Activated T-cell treated with anti-CD3 and anti-CD28 coated beads for 24 hours (primary cell): Measurements from ENCODE around the gene USP17L21.
"Not testable (repeated sequence)": the region's sequence is repeated elsewhere in the genome, so short reads cannot be mapped to it uniquely, and the experiment has no call there.

Experiments used
- DNase-seq: peaks from one replicate; pipeline ENCODE4 v3.0.0-alpha.2; 2020; ENCODE audit warnings: low read depth

Gene USP17L21

GRCh38 chr4:9262572-9262971 is at the start of gene USP17L21:
Gene USP17L21 (plus strand): TSS chr4:9262872. CDS start chr4:9262872, 0 bp downstream.
- DNase-seq, result not testable (repeated sequence)

GRCh38 chr4:9214701-9215100 is 48.0 kb upstream of the USP17L21 start:
- not testable (repeated sequence) for DNase-seq

GRCh38 chr4:9215105-9215504 is 47.6 kb upstream of the USP17L21 start, which contains the start of gene USP17L11:
Gene USP17L11 (plus strand): TSS chr4:9215405. CDS start chr4:9215405, 0 bp downstream.
- DNase-seq, result not testable (repeated sequence)

- not testable (repeated sequence) for DNase-seq
Measured at GRCh38 chr4:9219852-9220251, 42.8 kb upstream of the USP17L21 start, which contains the start of gene USP17L12. Gene USP17L12 (plus strand): TSS chr4:9220152. CDS start chr4:9220152, 0 bp downstream.

GRCh38 chr4:9224596-9224995 is 38.1 kb upstream of the USP17L21 start, which contains the start of gene USP17L13:
Gene USP17L13 (plus strand): TSS chr4:9224896. CDS start chr4:9224896, 0 bp downstream.
- not testable (repeated sequence) for DNase-seq

GRCh38 chr4:9230249-9230648 is 32.4 kb upstream of the USP17L21 start:
- DNase-seq, result not testable (repeated sequence)

GRCh38 chr4:9234085-9234484 is 28.6 kb upstream of the USP17L21 start, which contains the start of gene USP17L15:
Gene USP17L15 (plus strand): TSS chr4:9234385. CDS start chr4:9234385, 0 bp downstream.
- not testable (repeated sequence) for DNase-seq

GRCh38 chr4:9238461-9238860 is 24.2 kb upstream of the USP17L21 start:
- DNase-seq, result not testable (repeated sequence)

GRCh38 chr4:9243579-9243978 is 19.1 kb upstream of the USP17L21 start, which contains the start of gene USP17L17:
Gene USP17L17 (plus strand): TSS chr4:9243879. CDS start chr4:9243879, 0 bp downstream.
- not testable (repeated sequence) for DNase-seq

- DNase-seq, result not testable (repeated sequence)
Measured at GRCh38 chr4:9247953-9248680, 14.6 kb upstream of the USP17L21 start, which contains the start of gene USP17L18. Gene USP17L18 (plus strand): TSS chr4:9248630. CDS start chr4:9248630, 0 bp downstream.

- not testable (repeated sequence) for DNase-seq
Measured at GRCh38 chr4:9253078-9253477, 9.6 kb upstream of the USP17L21 start, which contains the start of gene USP17L19. Gene USP17L19 (plus strand): TSS chr4:9253378. CDS start chr4:9253378, 0 bp downstream.

- DNase-seq, result not testable (repeated sequence)
Measured at GRCh38 chr4:9257824-9258223, 4.8 kb upstream of the USP17L21 start, which contains the start of gene USP17L20. Gene USP17L20 (plus strand): TSS chr4:9258124. CDS start chr4:9258124, 0 bp downstream.

GRCh38 chr4:9267319-9267718 is 4.6 kb downstream of the USP17L21 start, which contains the start of gene USP17L22:
Gene USP17L22 (plus strand): TSS chr4:9267619. CDS start chr4:9267619, 0 bp downstream.
- not testable (repeated sequence) for DNase-seq

GRCh38 chr4:9271719-9272118 is 9.0 kb downstream of the USP17L21 start:
- DNase-seq, result not testable (repeated sequence)
